H7 (cell line): Measurements from ENCODE around the gene SLC6A7. TPM values are rescaled to one million over a fixed set of nuclear protein-coding genes. Genes with fewer than 3 reads are reported as not detected.
A peak's percentile ranks its signal among the peaks of the same experiment; 100 is the strongest.
"Not testable (repeated sequence)": the region's sequence is repeated elsewhere in the genome, so short reads cannot be mapped to it uniquely, and the experiment has no call there.

Source experiments
- DNase-seq: peaks from one replicate; pipeline ENCODE4 v3.0.0; 2012
- H3K27me3 ChIP-seq: 2 replicates; pipeline ENCODE4 v1.6.0; 2011; ENCODE audit warnings: mild to moderate bottlenecking, low read length; ENCODE audit not compliant: control insufficient read depth, insufficient read depth
- H3K36me3 ChIP-seq: replicated peaks from 2 replicates; pipeline ENCODE4 v1.5.1; 2011; ENCODE audit warnings: low read length; ENCODE audit not compliant: control insufficient read depth, insufficient read depth
- H3K4me3 ChIP-seq: 2 replicates; pipeline ENCODE4 v1.5.1; 2011; ENCODE audit warnings: low read depth, mild to moderate bottlenecking, control low read depth, low read length, moderate library complexity; ENCODE audit not compliant: insufficient read depth
- total RNA-seq: library from RNA; depleted of rRNA; stranded (reverse); fragments of >200 nt; shearing (Covaris generic); gene quantifications from 2 replicates; pipeline ENCODE4 v1.2.3, GENCODE V29; 2014

SLC6A7 gene
- total RNA-seq, 1 experiment from 2014 or later = not detected

DNA sequence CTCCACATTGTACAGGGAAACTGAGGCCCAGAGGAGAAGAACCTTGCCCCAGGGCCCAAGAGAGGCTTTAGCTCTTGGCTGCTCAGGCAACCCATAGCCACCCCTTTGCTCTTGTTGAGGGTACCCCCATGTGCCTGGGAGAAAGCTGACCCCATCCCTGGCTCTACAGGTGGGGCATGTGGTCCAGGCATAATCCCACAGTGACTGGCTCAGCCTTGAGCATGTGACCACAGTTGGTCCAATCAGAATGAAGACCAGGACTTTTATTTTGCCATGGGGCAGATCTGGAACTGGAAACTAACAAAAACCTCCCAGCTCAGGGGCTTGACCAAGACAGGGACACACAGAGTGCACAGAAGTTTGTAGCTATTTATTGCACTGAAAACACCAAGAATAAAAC lies 29.3 kb downstream of the SLC6A7 start:
- DNase-seq = peak; percentile 68
- no peaks in the 10 kb centered on the region for H3K36me3 ChIP-seq
- H3K4me3 ChIP-seq = no peak overlapping the region
- H3K27me3 ChIP-seq = peaks cover 5% of the 10 kb centered on the region

- Histone ChIP-seq H3K27me3 (peaks cover 5% of the 10 kb centered on the region), H3K36me3 (no peaks in the 10 kb centered on the region), H3K4me3 (no peak overlapping the region)
- no peak for DNase-seq
These were observed 30.0 kb downstream of the SLC6A7 start for GRCh38 chr5:150219861-150220260.

DNA sequence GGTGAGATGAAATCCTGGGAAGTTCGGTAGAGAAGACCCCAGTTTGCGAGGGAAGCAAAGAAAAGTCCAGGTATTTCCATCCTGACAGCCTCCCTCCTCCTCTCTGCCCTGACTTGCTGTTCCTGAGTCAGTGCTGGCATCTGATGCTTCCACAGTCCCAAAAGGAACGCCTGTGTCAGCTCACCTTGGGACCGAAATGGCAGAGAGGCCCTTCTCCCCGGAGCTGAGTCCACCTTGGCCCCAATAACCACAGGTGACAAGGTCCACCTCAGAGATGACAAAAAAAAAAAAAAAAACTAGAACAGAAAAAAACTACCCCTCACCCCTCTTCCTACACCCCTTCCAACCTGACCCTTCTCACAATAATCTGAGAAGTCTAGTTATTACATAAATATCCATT lies 31.6 kb downstream of the SLC6A7 start:
- DNase-seq = no peak
- no peaks in the 10 kb centered on the region for H3K36me3 ChIP-seq
- peaks cover 5% of the 10 kb centered on the region for H3K27me3 ChIP-seq
- H3K4me3 ChIP-seq = no peak overlapping the region

DNA sequence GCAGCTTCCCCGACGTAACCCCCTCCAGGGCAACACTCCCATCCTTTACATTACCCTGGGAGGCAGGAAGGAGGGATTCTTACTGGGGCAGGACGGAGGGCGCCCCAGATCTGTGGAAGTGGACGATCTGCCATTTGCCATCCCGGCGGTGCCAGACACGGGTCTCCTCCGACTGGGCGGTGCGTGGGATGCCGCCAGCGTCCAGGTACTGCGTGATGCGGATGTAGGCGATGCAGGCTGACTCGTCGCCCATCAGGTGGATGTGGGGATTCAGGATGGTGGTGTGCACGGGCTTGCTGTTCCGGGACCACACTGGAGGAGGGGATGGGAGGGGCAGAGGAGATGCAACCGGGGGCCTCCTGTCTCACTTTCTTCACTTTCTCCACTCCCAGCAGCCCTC lies 33.0 kb downstream of the SLC6A7 start:
- Histone ChIP-seq H3K27me3 (no peaks in the 10 kb centered on the region; the same call in 1 of the 2 replicates), H3K36me3 (no peaks in the 10 kb centered on the region), H3K4me3 (no peak overlapping the region)
- DNase-seq = no peak

GRCh38 chr5:150223474-150223873 lies 33.6 kb downstream of the SLC6A7 start:
- Histone ChIP-seq H3K4me3 (no peak overlapping the region), H3K27me3 (no peaks in the 10 kb centered on the region; the same call in 1 of the 2 replicates), H3K36me3 (no peaks in the 10 kb centered on the region)
- no peak for DNase-seq

- no peak for DNase-seq
- Histone ChIP-seq H3K36me3 (no peaks in the 10 kb centered on the region), H3K4me3 (no peak overlapping the region)
These were observed 34.7 kb downstream of the SLC6A7 start for GRCh38 chr5:150224483-150225027.

DNA sequence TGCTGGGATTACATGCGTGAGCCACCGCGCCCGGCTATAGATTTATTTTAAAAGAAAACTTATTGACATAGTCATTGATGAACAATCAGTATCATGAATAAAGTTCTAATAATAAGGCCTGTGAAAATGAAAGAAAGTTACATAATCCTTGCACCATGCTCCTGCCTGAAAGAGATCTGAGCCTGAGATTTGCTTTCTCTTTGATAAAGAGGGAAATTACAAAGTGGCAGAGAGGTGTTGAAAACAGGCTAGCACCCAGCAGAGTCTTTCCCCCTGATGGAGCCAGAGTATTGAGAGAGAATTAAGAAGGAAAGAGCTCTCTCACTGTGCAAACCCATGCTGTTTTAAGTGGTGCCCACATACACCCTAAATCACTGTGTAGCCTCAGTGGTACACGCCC lies 37.2 kb downstream of the SLC6A7 start:
- H3K27me3 ChIP-seq = no peaks in the 10 kb centered on the region; the same call in 1 of the 2 replicates
- H3K36me3 ChIP-seq = no peaks in the 10 kb centered on the region
- H3K4me3 ChIP-seq = no peak overlapping the region
- DNase-seq = no peak

More at GRCh38 chr5:150224483-150225027, 34.7 kb downstream of the SLC6A7 start:
- no peaks in the 10 kb centered on the region; the same call in 1 of the 2 replicates for H3K27me3 ChIP-seq

DNA sequence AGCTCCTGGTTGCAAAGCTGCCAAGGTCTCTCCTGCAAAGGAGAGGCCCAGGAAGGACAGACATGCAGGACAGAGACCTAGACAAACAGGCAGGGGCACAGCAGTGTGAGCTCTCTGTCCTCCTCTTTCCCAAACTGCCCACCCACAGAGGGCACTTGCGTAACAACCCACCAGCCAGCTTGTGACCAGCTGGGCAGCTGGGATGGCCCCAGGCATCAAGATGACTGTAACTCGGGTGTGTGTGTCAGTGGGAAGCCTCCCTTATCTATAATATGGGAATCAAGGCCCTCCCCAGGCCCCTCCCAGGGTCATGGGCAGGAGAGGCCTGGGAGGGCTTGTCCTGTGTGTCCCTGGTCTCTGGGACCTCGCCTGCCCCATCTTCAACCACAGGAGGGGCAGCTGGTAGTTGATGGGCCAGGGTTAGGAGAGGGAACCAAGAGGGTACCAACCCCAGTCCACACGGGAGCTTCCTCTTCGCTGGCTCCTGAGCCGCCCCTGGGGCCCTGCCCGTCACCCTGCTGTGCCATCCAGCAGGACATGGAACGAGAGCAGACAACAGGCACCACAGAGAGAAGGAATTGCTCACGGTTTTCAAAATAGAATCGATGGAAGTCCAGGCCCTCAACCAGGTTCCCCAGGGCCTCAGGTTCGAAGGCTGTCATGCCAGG lies 37.9 kb downstream of the SLC6A7 start:
- Histone ChIP-seq H3K27me3 (no peaks in the 10 kb centered on the region), H3K4me3 (no peak overlapping the region), H3K36me3 (no peaks in the 10 kb centered on the region)
- peak; percentile 43 for DNase-seq

DNA sequence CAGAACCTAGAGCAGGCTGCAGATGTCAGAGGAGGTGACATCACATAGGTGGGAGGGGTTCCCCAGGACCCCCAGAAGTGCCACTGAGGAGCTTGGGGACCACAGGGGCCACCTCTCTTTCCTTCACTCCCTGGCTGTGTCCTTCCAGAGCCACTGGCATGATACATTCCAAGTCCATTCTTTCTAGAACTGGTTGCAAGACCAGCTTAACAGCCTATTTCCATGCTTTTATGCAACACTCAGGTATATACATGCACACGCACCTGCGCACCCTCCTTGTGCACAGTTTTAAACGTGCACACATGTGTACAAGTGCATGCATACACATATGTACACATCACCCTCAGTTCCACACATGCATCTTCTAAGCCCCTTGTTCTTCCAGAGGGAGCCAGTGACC lies 39.7 kb downstream of the SLC6A7 start:
- Histone ChIP-seq H3K27me3 (no peaks in the 10 kb centered on the region), H3K4me3 (no peak overlapping the region), H3K36me3 (no peaks in the 10 kb centered on the region)
- DNase-seq = no peak

GRCh38 chr5:150230842-150231241 lies 41.0 kb downstream of the SLC6A7 start:
- no peak overlapping the region for H3K4me3 ChIP-seq
- H3K27me3 ChIP-seq = no peaks in the 10 kb centered on the region
- H3K36me3 ChIP-seq = no peaks in the 10 kb centered on the region
- DNase-seq = no peak

DNA sequence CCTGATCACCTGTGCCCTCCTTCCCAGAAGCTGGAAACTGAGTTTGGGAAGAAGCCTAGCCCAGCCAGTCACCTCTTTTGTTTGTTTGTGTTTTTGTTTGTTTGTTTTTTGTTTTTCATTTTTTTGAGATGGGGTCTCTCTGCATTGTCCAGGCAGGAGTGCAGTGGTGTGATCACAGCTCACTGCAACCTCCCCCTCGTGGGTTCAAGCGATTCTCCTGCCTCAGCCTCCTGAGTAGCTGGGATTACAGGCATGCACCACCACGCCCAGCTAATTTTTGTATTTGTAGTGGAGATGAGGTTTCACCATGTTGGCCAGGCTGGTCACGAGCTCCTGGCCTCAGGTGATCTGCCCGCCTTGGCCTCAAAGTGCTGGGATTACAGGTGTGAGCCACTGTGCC lies 43.8 kb downstream of the SLC6A7 start:
- not testable (repeated sequence) for H3K27me3 ChIP-seq, DNase-seq, H3K36me3 ChIP-seq, H3K4me3 ChIP-seq

- Histone ChIP-seq H3K36me3 (no peaks in the 10 kb centered on the region), H3K4me3 (no peak overlapping the region), H3K27me3 (no peaks in the 10 kb centered on the region)
- DNase-seq = no peak
These were observed 45.0 kb downstream of the SLC6A7 start for GRCh38 chr5:150234576-150235499.

- H3K36me3 ChIP-seq = no peaks in the 10 kb centered on the region
- DNase-seq = no peak
- no peaks in the 10 kb centered on the region for H3K27me3 ChIP-seq
These were observed 45.6 kb downstream of the SLC6A7 start for GRCh38 chr5:150235500-150235854.

GRCh38 chr5:150236313-150236712 lies 46.5 kb downstream of the SLC6A7 start:
- DNase-seq = no peak
- no peaks in the 10 kb centered on the region for H3K27me3 ChIP-seq
- H3K4me3 ChIP-seq = no peak overlapping the region

More at GRCh38 chr5:150235500-150235854, 45.6 kb downstream of the SLC6A7 start:
- H3K4me3 ChIP-seq = no peak overlapping the region

More at GRCh38 chr5:150236313-150236712, 46.5 kb downstream of the SLC6A7 start:
- H3K36me3 ChIP-seq = no peaks in the 10 kb centered on the region
